HL-60 (cell line): ENCODE measurements around the gene PTPRQ.

Experiments used
- CTCF ChIP-seq: IDR thresholded peaks from one replicate; pipeline ENCODE4 v1.5.1; 2011; ENCODE audit warnings: low read length, control low read depth, inconsistent platforms; ENCODE audit not compliant: insufficient read depth
- GABPA ChIP-seq: IDR thresholded peaks from 2 replicates; pipeline ENCODE4 v1.6.1; 2012; ENCODE audit warnings: low read depth
- POLR2AphosphoS5 ChIP-seq: IDR thresholded peaks from 2 replicates; pipeline ENCODE4 v1.6.1; 2012; ENCODE audit warnings: low read depth
- REST ChIP-seq: IDR thresholded peaks from 2 replicates; pipeline ENCODE4 v1.6.1; 2012; ENCODE audit warnings: low read depth; ENCODE audit not compliant: insufficient replicate concordance

GRCh38 chr12:80643961-80644360, 199.9 kb downstream of the PTPRQ start:
- TF ChIP-seq CTCF (no peak), GABPA (no peak), POLR2AphosphoS5 (no peak), REST (no peak)
